Adrenal gland (tissue), 12 donors: ENCODE results near the gene CCR7. TPM values are rescaled to one million over a fixed set of nuclear protein-coding genes. Genes with fewer than 3 reads are reported as not detected.

ENCODE experiments used
- DNase-seq, 7 donors: peaks; one replicate each; pipeline ENCODE4 v3.0.0-alpha.2; 2019 to 2020
- H3K27ac ChIP-seq, 5 donors: fragments of 200-600 bp; sonication (generic) in 4 of 5; 1 replicate in 3 of 5; 2 replicates in 2 of 5; pipeline versions ENCODE4 v1.5.1 to v1.8.0; 2016 to 2020; ENCODE audit warnings: mild to moderate bottlenecking in 1 of 5
- H3K27me3 ChIP-seq: fragments of 200-600 bp; 2 replicates; pipeline ENCODE4 v1.8.0; 2021
- H3K36me3 ChIP-seq, 2 donors: fragments of 200-600 bp; replicated peaks in 1 of 2; 1 replicate in 1 of 2; 2 replicates in 1 of 2; pipeline versions ENCODE4 v1.5.1 to v1.8.0; 2018 to 2022
- H3K4me1 ChIP-seq, 2 donors: fragments of 200-600 bp; replicated peaks in 1 of 2; 1 replicate in 1 of 2; 2 replicates in 1 of 2; pipeline versions ENCODE4 v1.5.1 to v1.8.0; 2018 to 2021
- H3K4me3 ChIP-seq, 4 donors: fragments of 200-600 bp; sonication (generic) in 3 of 4; one replicate each; pipeline ENCODE4 v1.5.1; 2016 to 2018
- H3K9me3 ChIP-seq, 3 donors: fragments of 200-600 bp; sonication (generic) in 1 of 3; replicated peaks in 1 of 3; 1 replicate in 2 of 3; 2 replicates in 1 of 3; pipeline versions ENCODE4 v1.5.1 to v1.8.0; 2016 to 2021
- POLR2A ChIP-seq, 2 donors: fragments of 450-650 bp; IDR thresholded peaks; one replicate each; pipeline ENCODE4 v1.6.1; 2017; ENCODE audit warnings: antibody characterized with exemption in 2 of 2, mild to moderate bottlenecking in 2 of 2, moderate library complexity in 1 of 2
- WGBS, 4 donors: extraction: QIAGEN DNeasy Blood & Tissue Kit in 2 of 4; methylation state at CpG; one replicate each; pipeline versions ENCODE4 v1.1.5 to v1.1.7; 2013 to 2017; 5-methylcytosine and 5-hydroxymethylcytosine counted together
- intact Hi-C, 2 donors: fragments of 100-400 bp; cut with DNase I; formaldehyde crosslinking; loops; one replicate each; pipeline versions ENCODE4 v1.14.1 to v1.15.0; 2022 to 2023
- polyA plus RNA-seq, 3 donors: library from polyadenylated mRNA; stranded (reverse); fragments of 200-250 nt in 2 of 3; fragments of 350-450 nt in 1 of 3; fragmentation: Illumina TruSeq in 1 of 3; extraction: RNeasy Lipid Tissue Mini Kit (QIAGEN cat#74804) in 1 of 3; gene quantifications; one replicate each; pipeline ENCODE4 v1.2.3, GENCODE V29; 2013 to 2014
- total RNA-seq, 9 donors: library from RNA; depleted of rRNA in 4 of 9; stranded (reverse); fragments of >200 nt in 4 of 9; fragments of 120-200 nt in 1 of 9; fragmentation: NEBNext Ultra II Directional in 1 of 9; extraction: Animal tissue kit (Norgen Biotek cat#: 25700) in 1 of 9; gene quantifications; one replicate each; pipeline versions ENCODE4 v1.1.0 to v1.2.4, GENCODE V29; 2013 to 2023
- TF ChIP-seq, protein P1 (sequence below), 6 experiments: fragments of 450-650 bp in 4 of 6; fragments of 200-600 bp in 2 of 6; sonication (generic) in 1 of 6; IDR thresholded peaks; 1 replicate in 5 of 6; 2 replicates in 1 of 6; pipeline versions ENCODE4 v1.5.1 to v1.8.0; 2016 to 2021; ENCODE audit warnings: antibody characterized with exemption in 6 of 6, mild to moderate bottlenecking in 2 of 6, moderate library complexity in 1 of 6
- donor health status: healthy with polysubstance abuse.
- donor health status: Bipolar disorder and iron deficiency.
- donor health status: DM: yes; HTN: yes; CAD: no.
- donor health status: DM: no; HTN: no; CAD: no.
- donor health status: DM: no; HTN: no; CAD: no.
- donor health status: DM: yes; HTN: yes; CAD: no.

The CCR7 gene
- total and polyA plus RNA-seq, 12 donors = 0.06 to 1.0 (median 0.35) TPM; not detected in 2

DNA sequence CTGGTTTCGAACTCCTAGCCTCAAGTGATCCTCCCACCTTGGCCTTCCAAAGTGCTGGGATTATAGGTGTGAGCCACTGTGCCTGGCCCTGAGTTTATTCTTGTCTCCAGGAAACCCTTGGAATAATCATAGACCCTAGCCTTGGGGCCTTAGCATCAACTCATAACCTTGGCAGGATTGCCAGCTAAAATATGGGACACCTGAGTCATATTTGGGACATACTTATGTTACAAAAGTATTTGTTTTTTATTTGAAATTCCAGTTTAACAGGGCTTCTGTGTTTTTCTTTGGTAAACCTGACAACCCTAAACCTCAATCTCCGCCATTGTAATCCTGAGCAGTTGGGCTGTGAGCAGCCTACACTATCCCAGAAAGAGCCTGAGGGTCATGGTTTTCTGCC is 35.3 kb downstream of the CCR7 start:
- no peaks in the 10 kb centered on the region for H3K27me3 ChIP-seq
- no peak for DNase-seq
- no peak overlapping the region for H3K27ac ChIP-seq
- peaks cover 0 to 5% (median 0%) of the 10 kb centered on the region in 3 donors for H3K9me3 ChIP-seq
- peaks cover 0 to 4% of the 10 kb centered on the region in 2 donors for H3K4me1 ChIP-seq
- WGBS, 4 donors = 83 to 97% (median 90%) methylated on average over 1 to 2 of the region's 2 CpGs
- no peaks in the 10 kb centered on the region for H3K36me3 ChIP-seq
- no peak overlapping the region for H3K4me3 ChIP-seq
- intact Hi-C loops = loop anchor here (5.0 to 10.0 kb wide), 2 partner anchors 88 to 165 kb away; partner anchors contain the start of genes GJD3 (in 1 of the 2) and IGFBP4 (in 1 of the 2)
- no peak for TF ChIP-seq POLR2A (IDR thresholded peaks at IDR 0.05)
- TF ChIP-seq, protein P1, sequence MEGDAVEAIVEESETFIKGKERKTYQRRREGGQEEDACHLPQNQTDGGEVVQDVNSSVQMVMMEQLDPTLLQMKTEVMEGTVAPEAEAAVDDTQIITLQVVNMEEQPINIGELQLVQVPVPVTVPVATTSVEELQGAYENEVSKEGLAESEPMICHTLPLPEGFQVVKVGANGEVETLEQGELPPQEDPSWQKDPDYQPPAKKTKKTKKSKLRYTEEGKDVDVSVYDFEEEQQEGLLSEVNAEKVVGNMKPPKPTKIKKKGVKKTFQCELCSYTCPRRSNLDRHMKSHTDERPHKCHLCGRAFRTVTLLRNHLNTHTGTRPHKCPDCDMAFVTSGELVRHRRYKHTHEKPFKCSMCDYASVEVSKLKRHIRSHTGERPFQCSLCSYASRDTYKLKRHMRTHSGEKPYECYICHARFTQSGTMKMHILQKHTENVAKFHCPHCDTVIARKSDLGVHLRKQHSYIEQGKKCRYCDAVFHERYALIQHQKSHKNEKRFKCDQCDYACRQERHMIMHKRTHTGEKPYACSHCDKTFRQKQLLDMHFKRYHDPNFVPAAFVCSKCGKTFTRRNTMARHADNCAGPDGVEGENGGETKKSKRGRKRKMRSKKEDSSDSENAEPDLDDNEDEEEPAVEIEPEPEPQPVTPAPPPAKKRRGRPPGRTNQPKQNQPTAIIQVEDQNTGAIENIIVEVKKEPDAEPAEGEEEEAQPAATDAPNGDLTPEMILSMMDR (IDR thresholded peaks at IDR 0.05) = no peak

DNA sequence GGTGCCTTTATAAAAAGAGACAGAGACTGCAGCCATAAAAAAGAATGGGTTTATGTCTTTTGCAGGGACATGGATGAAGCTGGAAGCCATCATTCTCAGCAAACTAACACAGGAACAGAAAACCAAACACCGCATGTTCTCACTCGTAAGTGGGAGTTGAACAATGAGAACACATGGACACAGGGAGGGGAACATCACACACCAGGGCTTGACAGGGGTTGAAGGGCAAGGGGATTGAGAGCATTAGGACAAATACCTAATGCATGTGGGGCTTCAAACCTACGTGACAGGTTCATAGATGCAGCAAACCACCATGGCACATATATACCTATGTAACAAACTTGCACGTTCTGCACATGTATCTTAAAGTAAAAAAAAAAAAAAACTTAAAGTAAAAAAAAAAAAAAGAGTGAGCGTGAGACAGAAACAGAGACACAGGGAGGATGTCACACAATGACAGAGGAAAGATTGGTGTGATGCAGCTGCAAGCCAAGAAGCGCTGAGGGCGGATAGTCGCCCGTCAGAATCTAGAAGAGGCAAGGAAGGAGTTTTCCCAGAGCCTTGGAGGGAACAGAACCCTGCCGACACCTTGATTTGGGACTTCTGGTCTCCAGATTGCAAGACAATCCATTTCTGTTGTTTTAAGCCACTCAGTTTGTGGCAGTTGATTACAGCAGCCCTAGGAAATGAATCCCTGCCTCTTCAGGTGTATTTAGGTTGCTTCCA is 36.4 kb downstream of the CCR7 start:
- no peak for TF ChIP-seq POLR2A (IDR thresholded peaks at IDR 0.05)
- TF ChIP-seq, protein P1 (IDR thresholded peaks at IDR 0.05) = no peak
- Histone ChIP-seq H3K9me3 (peaks cover 0 to 6% (median 0%) of the 10 kb centered on the region in 3 donors), H3K27ac (no peak overlapping the region), H3K4me1 (peaks cover 0 to 4% of the 10 kb centered on the region in 2 donors), H3K4me3 (no peak overlapping the region), H3K27me3 (no peaks in the 10 kb centered on the region), H3K36me3 (no peaks in the 10 kb centered on the region)
- 84 to 88% (median 86%) methylated on average over 10 of the region's 10 CpGs for WGBS, 4 donors
- no peak for DNase-seq
- intact Hi-C loops = no loop called here

DNA sequence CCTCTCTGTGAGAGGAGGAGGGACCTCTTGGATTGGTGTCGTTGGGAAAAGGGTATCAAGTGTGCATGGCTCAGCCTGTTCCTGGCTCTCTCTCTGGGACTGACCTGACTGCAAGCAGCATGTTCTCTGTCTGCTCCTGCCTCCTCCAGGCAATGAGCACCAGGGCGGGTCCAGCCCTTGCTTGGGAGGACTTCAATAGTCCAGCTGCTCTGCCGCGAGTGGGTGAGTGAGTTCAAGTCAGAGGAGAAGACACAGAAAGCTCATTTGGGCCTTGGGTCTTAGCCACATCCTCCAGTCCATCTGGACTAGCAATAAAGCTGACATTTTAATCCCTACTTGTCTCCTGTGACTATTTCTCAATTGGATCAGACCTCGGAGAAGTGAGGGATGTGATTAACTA is 38.6 kb downstream of the CCR7 start:
- TF ChIP-seq, protein P1 (IDR thresholded peaks at IDR 0.05) = no peak
- no peak for TF ChIP-seq POLR2A (IDR thresholded peaks at IDR 0.05)
- Histone ChIP-seq H3K9me3 (peaks cover 0 to 6% (median 0%) of the 10 kb centered on the region in 3 donors), H3K4me3 (no peak overlapping the region), H3K4me1 (no peaks in the 10 kb centered on the region), H3K36me3 (no peaks in the 10 kb centered on the region), H3K27ac (no peak overlapping the region), H3K27me3 (no peaks in the 10 kb centered on the region)
- DNase-seq = no peak
- intact Hi-C loops = no loop called here
- WGBS, 4 donors = 63 to 73% (median 68%) methylated on average over 4 to 5 of the region's 5 CpGs

DNA sequence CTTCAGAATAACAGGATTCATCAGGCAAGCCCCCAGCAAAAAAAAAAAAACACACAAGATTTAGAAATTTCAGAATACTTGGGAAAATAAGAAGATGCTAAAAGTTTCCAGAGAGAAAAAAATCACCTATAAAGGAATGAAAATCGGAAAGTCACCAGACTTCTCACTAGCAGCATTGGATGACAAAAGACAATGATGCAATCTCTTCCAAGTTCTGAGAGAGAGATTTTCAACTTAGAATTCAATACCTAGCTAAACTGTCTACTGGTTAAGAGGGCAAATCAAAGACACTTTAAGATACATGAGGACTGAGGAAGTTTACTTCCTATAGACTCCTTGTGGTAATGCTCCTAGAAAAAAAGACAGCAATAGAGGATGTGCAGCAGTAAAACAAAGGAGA is 40.0 kb downstream of the CCR7 start:
- WGBS, 4 donors = 78 to 97% (median 91%) methylated on average over 1 of the region's 1 CpG
- no peaks in the 10 kb centered on the region for H3K4me1 ChIP-seq
- no peak for TF ChIP-seq POLR2A (IDR thresholded peaks at IDR 0.05)
- TF ChIP-seq, protein P1 (IDR thresholded peaks at IDR 0.05) = no peak
- H3K27ac ChIP-seq = no peak overlapping the region
- no peaks in the 10 kb centered on the region for H3K36me3 ChIP-seq
- no peaks in the 10 kb centered on the region for H3K27me3 ChIP-seq
- H3K4me3 ChIP-seq = no peak overlapping the region
- no peak for DNase-seq
- H3K9me3 ChIP-seq = peaks cover 0 to 6% (median 0%) of the 10 kb centered on the region in 3 donors
- intact Hi-C loops = no loop called here
